Vagina (tissue), 2 donors: ENCODE data around the gene DENND4B.

ENCODE experiments used
- POLR2A ChIP-seq, 2 donors: fragments of 450-650 bp; IDR thresholded peaks; one replicate each; pipeline ENCODE4 v1.6.1; 2017; ENCODE audit warnings: antibody characterized with exemption in 2 of 2, mild to moderate bottlenecking in 2 of 2, moderate library complexity in 2 of 2
- POLR2AphosphoS5 ChIP-seq, 2 donors: sonication (generic); formaldehyde crosslinking; IDR thresholded peaks; one replicate each; pipeline ENCODE4 v1.9.0; 2017; ENCODE audit warnings: antibody characterized with exemption in 2 of 2, mild to moderate bottlenecking in 2 of 2, low read depth in 1 of 2; ENCODE audit not compliant: insufficient read depth in 1 of 2
- TF ChIP-seq, protein P1 (sequence below), 3 experiments: fragments of 450-650 bp in 2 of 3; fragments of 200-600 bp in 1 of 3; sonication (generic) in 1 of 3; IDR thresholded peaks; one replicate each; pipeline ENCODE4 v1.5.1; 2017 to 2019; ENCODE audit warnings: antibody characterized with exemption in 3 of 3, mild to moderate bottlenecking in 2 of 3, moderate library complexity in 2 of 3

DNA sequence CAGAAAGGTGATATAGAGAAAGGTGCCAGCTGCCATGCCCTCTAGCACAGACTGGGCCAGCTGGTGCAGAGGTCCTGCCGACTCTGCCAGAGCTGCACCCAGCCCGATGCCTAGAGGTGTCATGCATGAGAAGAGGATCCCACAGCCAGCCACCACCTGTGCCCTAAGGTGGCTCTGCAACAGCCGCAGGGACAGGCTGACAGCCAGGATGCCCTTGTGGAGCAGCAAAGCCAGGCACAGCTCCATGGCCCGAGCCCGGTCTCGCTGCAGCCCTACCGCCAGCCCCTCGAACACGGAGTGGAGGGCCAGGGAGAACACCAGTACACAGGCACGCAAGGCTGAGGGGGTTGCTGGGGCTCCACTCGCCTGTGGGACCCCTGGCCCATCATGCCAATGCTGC lies 13.7 kb upstream of the DENND4B start:
- TF ChIP-seq, protein P1, sequence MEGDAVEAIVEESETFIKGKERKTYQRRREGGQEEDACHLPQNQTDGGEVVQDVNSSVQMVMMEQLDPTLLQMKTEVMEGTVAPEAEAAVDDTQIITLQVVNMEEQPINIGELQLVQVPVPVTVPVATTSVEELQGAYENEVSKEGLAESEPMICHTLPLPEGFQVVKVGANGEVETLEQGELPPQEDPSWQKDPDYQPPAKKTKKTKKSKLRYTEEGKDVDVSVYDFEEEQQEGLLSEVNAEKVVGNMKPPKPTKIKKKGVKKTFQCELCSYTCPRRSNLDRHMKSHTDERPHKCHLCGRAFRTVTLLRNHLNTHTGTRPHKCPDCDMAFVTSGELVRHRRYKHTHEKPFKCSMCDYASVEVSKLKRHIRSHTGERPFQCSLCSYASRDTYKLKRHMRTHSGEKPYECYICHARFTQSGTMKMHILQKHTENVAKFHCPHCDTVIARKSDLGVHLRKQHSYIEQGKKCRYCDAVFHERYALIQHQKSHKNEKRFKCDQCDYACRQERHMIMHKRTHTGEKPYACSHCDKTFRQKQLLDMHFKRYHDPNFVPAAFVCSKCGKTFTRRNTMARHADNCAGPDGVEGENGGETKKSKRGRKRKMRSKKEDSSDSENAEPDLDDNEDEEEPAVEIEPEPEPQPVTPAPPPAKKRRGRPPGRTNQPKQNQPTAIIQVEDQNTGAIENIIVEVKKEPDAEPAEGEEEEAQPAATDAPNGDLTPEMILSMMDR (IDR thresholded peaks at IDR 0.05): no peak
- TF ChIP-seq POLR2A (IDR thresholded peaks at IDR 0.05) (no peak), POLR2AphosphoS5 (IDR thresholded peaks at IDR 0.05; ENCODE audit: insufficient read depth in 1 of 2, low read depth in 1 of 2) (no peak)
